NK-92 treated with Interleukin-12 subunit alpha and Interleukin-12 subunit beta, amount 100 ng/mL, for 24 hours (cell line): Measurements from ENCODE around the gene TASL.
"Not testable (repeated sequence)": the region's sequence is repeated elsewhere in the genome, so short reads cannot be mapped to it uniquely, and the experiment has no call there.

Source experiments
- DNase-seq: peaks from one replicate; lab custom pipeline; 2025; lab: John Stamatoyannopoulos, UW

The TASL gene

DNA sequence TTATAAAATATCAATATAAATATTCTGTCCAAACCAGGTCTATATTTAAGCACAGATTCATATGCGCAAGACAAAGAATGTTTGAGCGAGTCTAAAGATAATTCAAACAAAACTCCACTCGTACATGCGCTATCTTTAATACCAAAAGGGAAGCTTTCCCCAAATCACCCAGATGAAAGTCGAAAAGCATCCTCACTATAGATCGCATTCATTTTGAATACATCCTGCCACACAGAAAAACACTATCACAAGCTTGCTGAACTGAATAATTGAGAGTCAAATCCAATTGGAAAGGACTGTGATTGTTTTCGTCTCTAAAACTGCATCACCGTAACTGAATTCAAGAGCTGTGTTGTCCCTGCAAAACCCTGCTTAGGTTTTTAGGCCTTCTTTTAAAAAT lies 685 bp downstream of the TASL start:
- DNase-seq: no peak

DNA sequence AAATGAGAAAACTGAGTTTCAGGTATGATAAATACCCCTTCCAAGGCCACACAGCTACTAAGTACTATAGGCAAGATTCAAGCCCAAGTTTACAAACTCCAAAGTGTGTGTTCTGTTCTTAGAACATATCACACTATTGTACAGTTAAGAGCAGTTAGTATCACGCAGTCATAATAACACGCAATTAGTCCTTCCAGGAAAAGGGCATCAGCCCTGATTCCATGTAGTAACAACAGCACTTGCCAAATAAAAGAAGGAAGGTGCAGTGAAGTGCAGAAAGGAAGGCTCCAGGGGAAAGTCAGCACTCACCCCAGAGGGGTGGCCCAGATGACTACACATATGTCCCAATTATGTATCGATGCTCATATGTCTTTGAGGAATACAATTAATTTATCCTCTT lies 4.4 kb downstream of the TASL start:
- DNase-seq: no peak

DNA sequence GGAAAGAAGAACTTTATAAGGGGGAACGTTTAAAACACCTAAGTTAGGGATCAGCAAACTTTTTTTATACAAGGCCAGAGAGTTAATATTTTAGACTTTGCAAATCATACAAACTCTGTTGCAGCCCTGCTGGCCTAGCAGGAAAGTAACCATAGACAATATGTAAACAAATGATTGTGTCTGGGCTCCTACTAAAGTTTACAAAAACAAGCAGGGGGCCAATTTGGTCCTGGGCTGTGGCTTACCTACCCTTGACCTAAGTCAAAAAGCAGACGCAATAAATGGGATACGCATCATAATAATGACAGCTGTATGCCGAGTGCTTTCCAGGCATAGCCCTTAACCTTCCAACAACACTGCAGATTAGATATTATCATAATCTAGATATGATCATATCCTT lies 4.9 kb downstream of the TASL start:
- no peak for DNase-seq

DNA sequence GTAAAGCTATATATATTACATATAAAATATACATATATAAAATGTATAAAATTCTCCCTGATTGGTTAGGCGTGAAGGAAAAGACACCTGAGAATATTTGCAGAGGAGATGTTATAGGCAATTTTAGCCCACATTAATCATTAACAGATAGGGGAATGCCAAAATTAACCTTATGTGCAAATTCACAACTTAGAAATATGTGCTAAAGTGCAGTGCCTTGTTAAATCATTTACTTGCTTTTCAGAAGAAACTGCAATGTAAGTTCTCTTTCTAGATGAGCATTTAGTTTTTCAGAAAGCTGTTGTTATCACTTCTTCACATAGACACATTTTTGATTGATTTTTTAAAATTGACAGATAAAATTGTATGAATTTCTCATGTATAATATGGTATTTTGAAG lies 5.6 kb downstream of the TASL start:
- DNase-seq: no peak

DNA sequence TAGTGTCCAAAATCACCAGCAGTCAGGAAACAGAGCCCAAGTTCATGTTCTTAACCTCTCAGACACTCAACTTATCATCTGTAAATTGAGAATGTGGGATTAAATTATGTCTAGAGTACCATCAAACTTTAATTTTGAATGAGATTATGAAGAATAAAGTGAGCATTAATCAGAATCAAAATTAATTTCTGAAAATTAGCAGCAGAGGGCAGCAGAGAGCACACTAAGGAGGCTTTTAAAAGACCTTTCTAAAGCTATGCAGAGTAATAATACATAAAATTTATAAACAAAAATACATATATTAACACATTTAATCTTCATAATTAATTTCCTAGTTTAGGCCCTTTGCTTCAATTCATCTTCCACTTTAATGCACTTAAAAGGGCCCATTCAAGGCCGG lies 7.1 kb downstream of the TASL start:
- no peak for DNase-seq

- no peak for DNase-seq
Observed at GRCh38 chrX:30568136-30568535, 9.4 kb downstream of the TASL start.

GRCh38 chrX:30563070-30563469 lies 14.5 kb downstream of the TASL start:
- DNase-seq: not testable (repeated sequence)

GRCh38 chrX:30561191-30561590 lies 16.4 kb downstream of the TASL start:
- no peak for DNase-seq

DNA sequence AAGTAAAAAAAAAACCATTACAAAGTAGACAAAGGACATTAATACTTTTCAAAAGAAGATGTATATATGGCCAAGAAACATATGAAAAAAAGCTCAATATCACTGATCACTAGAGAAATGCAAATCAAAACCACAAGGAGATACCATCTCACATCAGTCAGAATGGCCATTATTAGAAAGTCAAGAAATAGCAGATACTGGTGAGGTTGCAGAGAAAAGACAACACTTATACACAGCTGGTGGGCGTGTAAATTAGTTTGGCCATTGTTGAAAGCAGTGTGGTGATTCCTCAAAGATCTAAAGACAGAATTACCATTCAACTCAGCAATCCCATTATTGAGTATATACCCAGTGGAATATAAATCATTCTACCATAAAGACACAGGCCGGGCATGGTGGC lies 39.3 kb downstream of the TASL start:
- no peak for DNase-seq

DNA sequence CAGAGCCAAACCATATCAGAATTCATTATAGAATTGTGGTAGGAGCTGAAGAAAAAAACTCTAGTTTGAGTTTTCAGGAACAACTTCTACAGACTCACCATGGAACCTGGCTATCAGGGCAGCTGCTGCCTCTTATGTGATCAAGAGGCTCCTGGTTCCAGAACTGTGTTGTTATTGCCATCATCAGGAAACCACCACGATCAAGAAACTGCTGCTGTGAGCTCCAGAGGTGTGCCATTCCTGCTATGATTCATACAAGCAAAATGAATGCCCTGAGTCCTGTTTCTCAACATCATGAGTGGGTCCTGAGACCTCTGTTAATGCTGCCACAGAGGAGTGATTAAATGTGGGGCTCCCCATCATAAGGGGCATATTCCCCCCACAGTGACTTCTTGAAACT lies 43.7 kb downstream of the TASL start:
- DNase-seq: no peak

GRCh38 chrX:30533266-30533665 lies 44.3 kb downstream of the TASL start:
- DNase-seq: no peak

DNA sequence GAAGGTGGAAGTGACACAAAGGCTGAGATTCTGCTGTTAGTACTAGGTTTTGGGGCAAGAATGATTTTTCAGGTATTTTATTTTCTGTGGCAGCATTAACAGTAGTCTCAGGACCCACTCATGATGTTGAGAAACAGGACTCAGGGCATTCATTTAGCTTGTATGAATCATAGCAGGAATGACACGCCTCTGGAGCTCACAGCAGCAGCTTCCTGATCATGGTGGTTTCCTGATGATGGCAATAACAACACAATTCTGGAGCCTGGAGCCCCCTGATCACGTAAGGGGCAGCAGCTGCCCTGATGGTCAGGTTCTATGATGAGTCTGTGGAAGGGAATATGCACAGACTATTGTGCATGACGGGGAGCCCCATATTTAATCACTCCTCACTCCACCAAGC lies 47.0 kb downstream of the TASL start:
- DNase-seq: no peak

- no peak for DNase-seq
Observed at GRCh38 chrX:30525732-30526131, 51.8 kb downstream of the TASL start.

GRCh38 chrX:30521440-30522182 lies 56.0 kb downstream of the TASL start:
- no peak for DNase-seq

- DNase-seq: no peak
Observed at GRCh38 chrX:30513284-30513683, 64.3 kb downstream of the TASL start.
